ENCODE results near the gene TMPRSS7.

TMPRSS7 gene

DNA sequence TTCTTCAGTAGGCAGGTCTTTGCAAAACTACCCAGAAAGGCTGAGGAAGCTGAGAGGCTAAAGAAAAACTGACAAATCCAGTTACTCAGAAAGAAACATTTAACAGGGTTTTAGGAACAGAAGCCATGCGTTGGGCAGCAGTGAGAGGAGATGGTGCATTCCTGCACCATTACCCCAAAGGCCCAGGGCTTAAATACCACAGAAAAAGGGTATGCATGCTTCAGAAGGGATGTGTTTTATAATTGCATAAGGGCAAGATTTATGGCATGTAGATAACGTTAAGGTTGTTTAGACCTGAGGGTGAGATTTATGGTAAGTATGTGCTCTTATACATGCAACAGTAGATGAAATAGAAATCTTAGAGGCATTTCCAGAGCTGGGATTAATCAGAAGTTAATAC is 61.6 kb downstream of the TMPRSS7 start:
- no peak for DNase-seq (ENCODE audit: low spot score)

DNA sequence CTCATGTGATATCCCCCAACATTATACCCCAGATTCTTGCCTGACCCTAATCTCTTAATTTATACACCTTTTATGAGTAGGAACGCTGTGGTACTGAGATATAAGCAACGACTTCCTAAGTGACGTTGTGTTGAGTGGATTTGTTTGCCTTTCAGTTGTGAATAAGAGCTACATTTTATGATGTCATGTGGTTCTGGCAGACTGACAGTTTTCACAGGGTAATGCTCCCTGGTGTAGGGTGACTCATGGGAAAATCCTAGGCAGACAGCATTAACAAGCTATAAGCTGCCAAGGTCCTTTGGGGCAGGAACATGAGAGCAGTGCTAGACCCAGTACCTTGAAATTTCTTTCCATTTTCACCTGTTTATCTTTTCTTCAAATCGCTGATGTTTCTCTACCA is 62.8 kb downstream of the TMPRSS7 start:
- peak; percentile 96 for DNase-seq (ENCODE audit: low spot score)

DNA sequence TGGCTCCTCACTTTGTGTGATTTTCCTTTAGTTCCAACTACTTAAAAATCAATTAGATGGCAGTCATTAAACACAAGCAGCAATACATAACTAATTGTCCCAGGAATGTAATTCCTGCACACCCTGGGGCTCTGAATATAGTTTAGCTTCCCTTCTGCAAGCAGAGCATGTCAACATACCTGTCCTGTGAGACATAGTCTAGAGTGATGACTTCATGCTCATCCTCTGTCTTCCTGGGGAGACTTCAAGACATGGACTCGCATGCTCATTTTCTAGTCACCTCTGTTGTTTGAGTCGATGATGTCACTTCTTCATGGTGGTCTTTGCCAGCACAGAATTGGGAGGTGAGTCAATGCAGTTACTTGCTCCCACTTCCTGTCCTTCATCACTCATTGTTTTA is 67.4 kb downstream of the TMPRSS7 start:
- DNase-seq (ENCODE audit: low spot score): no peak

DNA sequence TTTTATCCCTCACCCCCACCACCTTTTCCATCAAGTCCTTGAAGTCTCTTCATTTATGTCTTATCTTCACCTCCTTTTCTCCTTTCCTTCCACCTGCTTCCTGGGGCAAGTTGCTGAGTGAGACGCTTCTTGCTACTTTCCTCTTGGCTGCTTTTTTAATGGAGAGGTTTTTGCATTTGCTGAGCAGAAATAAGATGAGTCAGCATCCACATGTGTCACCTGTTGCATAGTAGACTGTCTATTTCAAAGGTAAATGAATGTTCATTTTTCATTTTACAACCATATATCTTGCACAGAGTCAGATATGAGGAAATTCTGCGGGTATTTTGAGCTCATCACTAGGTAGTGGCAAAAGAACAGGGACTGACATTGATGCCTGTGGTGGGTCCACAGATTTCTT is 70.2 kb downstream of the TMPRSS7 start:
- no peak for DNase-seq (ENCODE audit: low spot score)

- no peak for DNase-seq (ENCODE audit: low spot score)
Observed at GRCh38 chr3:112109322-112109721, 74.8 kb downstream of the TMPRSS7 start.

DNA sequence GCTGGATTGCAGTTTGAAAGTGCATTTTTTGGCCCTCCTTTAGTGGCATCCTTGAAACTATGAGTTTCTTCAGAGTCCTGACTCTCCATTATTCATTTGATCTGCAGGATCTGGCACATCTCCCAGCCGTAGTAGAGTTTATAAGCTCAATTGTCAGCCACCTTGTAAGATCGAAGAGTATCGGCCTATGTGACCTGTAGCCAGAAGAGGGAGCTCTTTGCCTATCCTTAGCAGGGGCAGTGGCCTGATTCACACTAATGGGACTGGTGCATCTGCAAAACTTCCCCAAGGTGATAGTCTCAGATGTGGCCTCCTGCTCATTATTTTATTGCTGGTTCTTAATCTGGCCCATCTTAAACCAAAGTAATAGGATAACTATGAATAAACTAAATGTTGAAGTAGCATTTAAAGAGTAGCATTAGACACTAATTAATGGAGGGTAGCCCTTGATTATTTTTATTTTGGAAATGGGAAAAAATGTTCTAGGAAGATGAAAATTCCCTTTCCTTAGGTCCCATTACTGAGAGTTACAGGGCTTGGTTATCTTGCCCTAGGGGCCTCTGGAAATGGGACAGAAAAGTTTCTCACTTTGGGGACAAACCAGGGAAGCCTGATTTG is 77.4 kb downstream of the TMPRSS7 start:
- DNase-seq (ENCODE audit: low spot score): peak; percentile 51

DNA sequence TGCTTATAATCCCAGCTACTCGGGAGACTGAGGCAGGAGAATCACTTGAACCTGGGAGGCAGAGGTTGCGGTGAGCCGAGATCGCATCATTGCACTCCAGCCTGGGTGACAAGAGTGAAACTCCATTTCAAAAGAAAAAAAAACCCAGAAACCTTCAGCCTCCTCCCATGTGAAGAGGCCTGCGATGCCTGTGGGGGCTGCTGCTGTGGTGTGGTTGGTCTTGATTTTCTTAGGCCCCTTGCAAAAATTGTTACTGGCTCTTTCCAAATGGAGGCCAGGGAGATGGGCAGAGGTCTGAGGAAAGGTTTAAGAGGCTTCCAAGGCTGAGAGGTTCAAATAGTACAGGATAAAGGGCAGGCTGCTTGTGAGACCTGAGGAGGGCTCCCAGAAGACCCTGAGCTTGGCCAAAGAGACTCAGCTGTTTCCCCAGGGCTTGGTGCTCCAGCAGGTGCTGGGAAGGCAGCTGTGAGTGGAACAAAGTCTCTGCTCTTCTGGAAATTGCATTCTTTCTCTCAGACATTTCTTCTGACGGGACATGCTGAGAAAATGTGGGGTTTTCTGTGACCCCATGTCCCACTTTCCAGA is 80.1 kb downstream of the TMPRSS7 start:
- DNase-seq (ENCODE audit: low spot score): no peak

- DNase-seq (ENCODE audit: low spot score): no peak
Observed at GRCh38 chr3:112115161-112115739, 80.7 kb downstream of the TMPRSS7 start.

- no peak for DNase-seq (ENCODE audit: low spot score)
Observed at GRCh38 chr3:112115806-112116383, 81.4 kb downstream of the TMPRSS7 start.

DNA sequence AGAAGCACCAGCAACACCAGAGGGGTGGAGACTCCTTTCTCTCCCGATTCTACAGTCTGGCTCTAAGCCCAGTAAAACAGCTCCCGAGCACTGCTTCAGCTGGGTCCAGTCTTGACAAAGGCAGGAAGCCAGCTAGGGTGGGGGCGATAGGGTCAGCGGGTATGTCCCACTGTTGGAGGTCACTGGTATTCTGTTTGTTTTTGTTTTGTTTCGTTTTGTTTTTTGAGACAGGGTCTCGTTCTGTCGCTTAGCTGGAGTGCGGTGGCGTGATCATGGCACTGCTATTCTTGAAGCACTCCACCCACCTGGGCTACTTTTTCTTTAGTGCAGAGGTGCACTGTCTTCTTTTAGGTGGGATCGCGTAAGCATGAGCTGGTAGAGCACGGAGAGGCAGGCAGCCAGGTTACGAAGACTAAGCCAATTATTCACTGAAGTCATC is 82.2 kb downstream of the TMPRSS7 start:
- no peak for DNase-seq (ENCODE audit: low spot score)

DNA sequence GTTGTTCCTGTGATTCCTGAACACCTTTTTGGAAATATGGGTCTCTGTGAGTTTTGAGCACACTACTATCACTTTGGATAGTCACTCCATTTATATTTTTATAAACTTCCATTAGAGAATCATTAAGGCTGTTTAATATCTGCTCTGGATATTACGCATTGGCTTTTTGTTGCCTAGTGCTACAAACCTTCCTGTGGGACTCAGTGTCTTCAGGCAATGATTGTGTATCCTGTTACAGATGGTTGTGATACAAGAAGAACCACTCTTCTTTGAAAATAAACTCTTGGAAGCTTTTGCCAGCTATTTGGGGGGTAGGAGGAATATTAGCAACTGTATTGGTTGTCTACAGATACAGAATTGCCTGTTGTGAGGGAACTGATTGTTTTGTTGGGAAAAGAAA is 82.9 kb downstream of the TMPRSS7 start:
- no peak for DNase-seq (ENCODE audit: low spot score)

- no peak for DNase-seq (ENCODE audit: low spot score)
Observed at GRCh38 chr3:112117841-112118571, 83.5 kb downstream of the TMPRSS7 start.

GRCh38 chr3:112119962-112120836 is 85.7 kb downstream of the TMPRSS7 start:
- DNase-seq (ENCODE audit: low spot score): no peak

- DNase-seq (ENCODE audit: low spot score): no peak
Observed at GRCh38 chr3:112121577-112122547, 87.3 kb downstream of the TMPRSS7 start.

DNA sequence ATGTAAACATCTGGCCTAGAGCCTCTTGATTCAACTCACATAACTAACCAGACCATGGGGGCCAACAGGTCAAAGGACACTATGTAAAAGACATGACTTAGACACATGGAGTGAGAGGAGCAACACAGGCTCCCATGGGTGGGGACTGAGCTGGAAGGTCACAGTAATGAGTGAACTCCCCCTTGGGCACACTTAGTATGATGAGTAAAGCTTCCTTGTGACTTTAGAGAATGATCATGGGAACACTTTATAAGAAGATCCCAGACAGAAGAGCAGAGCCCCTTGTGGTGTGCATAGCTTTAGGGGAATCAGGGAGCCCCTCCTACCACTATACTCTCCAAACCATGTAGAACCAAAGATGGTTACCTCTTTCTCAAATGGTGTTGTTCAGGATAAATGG is 88.3 kb downstream of the TMPRSS7 start:
- DNase-seq (ENCODE audit: low spot score): no peak

- no peak for DNase-seq (ENCODE audit: low spot score)
Observed at GRCh38 chr3:112123548-112123947, 89.0 kb downstream of the TMPRSS7 start.

- no peak for DNase-seq (ENCODE audit: low spot score)
Observed at GRCh38 chr3:112124907-112125607, 90.5 kb downstream of the TMPRSS7 start.

- no peak for DNase-seq (ENCODE audit: low spot score)
Observed at GRCh38 chr3:112126511-112126911, 92.0 kb downstream of the TMPRSS7 start.

DNA sequence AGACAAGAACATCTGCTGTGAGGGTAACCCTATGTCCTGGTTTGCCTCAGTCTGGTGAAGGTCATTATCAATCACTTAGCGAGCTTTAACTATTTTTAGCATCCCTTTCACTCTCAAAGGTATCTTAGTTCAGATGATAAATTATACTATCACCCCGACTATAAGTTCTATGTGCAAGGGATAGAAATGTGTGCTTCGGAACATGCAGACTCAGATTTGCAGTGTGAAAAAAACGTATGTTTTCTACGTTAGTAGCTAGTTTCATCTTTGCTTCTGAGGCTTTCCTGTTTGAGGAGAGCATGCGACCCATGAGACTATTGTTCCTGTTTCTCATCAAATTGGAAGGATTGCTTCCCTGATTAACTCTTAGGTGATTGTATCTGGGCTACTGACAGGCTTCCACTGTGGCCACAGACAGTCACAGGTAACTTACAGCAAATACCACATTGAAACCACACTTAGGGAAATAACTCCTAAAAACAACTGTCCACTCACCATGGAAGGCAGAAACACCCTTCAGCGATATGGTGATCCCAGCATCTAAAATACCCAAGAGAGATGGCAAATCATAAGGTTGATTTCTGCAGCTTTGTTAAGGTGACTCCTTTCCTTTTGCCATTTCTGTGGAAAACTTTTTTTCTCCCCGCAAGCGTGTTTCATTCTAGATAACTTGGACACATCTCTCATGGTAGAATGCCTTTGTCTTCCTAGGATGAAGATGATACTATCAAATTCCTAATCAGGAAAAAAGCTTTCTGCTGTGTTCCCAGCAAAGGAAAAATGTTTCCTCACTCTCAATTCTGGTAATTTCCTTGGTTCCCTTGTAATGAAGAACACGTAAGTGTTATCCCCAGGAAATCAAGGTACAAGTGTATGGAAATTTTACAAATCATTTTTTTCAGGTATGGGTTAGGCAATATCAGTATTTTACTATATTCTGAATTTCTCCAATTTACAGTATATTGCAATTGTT is 93.3 kb downstream of the TMPRSS7 start:
- no peak for DNase-seq (ENCODE audit: low spot score)

Data from LoVo (cell line).